ENCODE results near the gene ME3. TPM values are rescaled to one million over a fixed set of nuclear protein-coding genes. Genes with fewer than 3 reads are reported as not detected.
"Not testable (repeated sequence)": the region's sequence is repeated elsewhere in the genome, so short reads cannot be mapped to it uniquely, and the experiment has no call there.

Gene ME3
- total RNA-seq, 1 donor: 56.9 TPM

GRCh38 chr11:86663291-86663690 lies 9.1 kb downstream of the ME3 start:
- TF ChIP-seq CTCF (IDR thresholded peaks at IDR 0.05; ENCODE audit: insufficient read depth, low read length): no peak
- H3K4me3 ChIP-seq (ENCODE audit: low read depth, low read length): no peak overlapping the region
- no peak for DNase-seq (ENCODE audit: low read depth)

- no peak for TF ChIP-seq CTCF (IDR thresholded peaks at IDR 0.05; ENCODE audit: insufficient read depth, low read length)
- DNase-seq (ENCODE audit: low read depth): no peak
- H3K4me3 ChIP-seq (ENCODE audit: low read depth, low read length): no peak overlapping the region
Measured at GRCh38 chr11:86660736-86661135, 11.7 kb downstream of the ME3 start.

GRCh38 chr11:86660088-86660487 lies 12.3 kb downstream of the ME3 start:
- no peak for TF ChIP-seq CTCF (IDR thresholded peaks at IDR 0.05; ENCODE audit: insufficient read depth, low read length)
- H3K4me3 ChIP-seq (ENCODE audit: low read depth, low read length): no peak overlapping the region
- peak; percentile 72 for DNase-seq (ENCODE audit: low read depth)

GRCh38 chr11:86658534-86658933 lies 13.9 kb downstream of the ME3 start:
- no peak for TF ChIP-seq CTCF (IDR thresholded peaks at IDR 0.05; ENCODE audit: insufficient read depth, low read length)
- DNase-seq (ENCODE audit: low read depth): no peak
- H3K4me3 ChIP-seq (ENCODE audit: low read depth, low read length): no peak overlapping the region

DNA sequence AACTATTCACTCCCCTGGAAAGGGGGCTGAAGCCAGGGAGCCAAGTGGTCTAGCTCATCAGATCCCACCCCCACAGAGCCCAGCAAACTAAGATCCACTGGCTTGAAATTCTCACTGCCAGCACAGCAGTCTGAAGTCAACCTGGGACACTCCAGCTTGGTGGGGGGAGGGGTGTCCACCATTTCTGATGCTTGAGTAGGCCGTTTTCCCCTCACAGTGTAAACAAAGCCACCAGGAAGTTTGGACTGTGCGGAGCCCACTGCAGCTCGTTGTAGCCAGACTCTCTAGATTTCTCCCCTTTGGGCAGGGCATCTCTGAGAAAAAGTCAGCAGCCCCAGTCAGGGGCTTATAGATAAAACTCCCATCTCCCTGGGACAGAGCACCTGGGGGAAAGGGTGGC lies 27.2 kb downstream of the ME3 start:
- not testable (repeated sequence) for H3K4me3 ChIP-seq (ENCODE audit: low read depth, low read length); DNase-seq (ENCODE audit: low read depth)

DNA sequence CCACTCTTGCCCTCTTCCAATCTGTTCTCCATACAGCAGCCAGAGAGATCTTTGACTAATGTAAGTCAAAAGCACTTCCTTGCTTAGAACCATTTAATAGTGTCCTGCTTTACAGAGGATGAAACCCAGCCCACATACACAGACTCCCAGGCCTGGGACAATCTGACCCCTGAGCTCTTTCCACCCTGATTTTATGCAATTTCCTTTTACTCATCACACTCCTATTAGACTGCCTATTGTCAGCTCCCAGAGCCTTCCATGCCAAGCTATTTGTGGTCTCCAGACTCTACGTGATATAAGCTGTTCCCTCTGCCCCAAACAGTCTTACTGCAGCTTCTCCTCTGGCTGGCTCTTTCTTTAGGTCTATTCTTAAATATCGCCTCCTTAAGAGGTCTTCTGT lies 28.1 kb downstream of the ME3 start:
- TF ChIP-seq CTCF (IDR thresholded peaks at IDR 0.05; ENCODE audit: insufficient read depth, low read length): no peak
- DNase-seq (ENCODE audit: low read depth): peak; percentile 77
- H3K4me3 ChIP-seq (ENCODE audit: low read depth, low read length): no peak overlapping the region

- DNase-seq (ENCODE audit: low read depth): peak; percentile 64
- no peak overlapping the region for H3K4me3 ChIP-seq (ENCODE audit: low read depth, low read length)
- peak; percentile 25 for TF ChIP-seq CTCF (IDR thresholded peaks at IDR 0.05; ENCODE audit: insufficient read depth, low read length)
Measured at GRCh38 chr11:86641537-86642261, 30.7 kb downstream of the ME3 start.

All from fibroblast of the aortic adventitia (primary cell).